ENCODE results near the gene ETFA. TPM values are rescaled to one million over a fixed set of nuclear protein-coding genes. Genes with fewer than 3 reads are reported as not detected.

Gene ETFA
- polyA plus RNA-seq, 2 of the 4 experiments (the other 2 are of a cell fraction) = 243 to 412 TPM

GRCh38 chr15:76174654-76175053 lies 136.6 kb downstream of the ETFA start (continued):
- TF ChIP-seq KDM5A (IDR thresholded peaks at IDR 0.05) = no peak
- no peak for TF ChIP-seq FOSL2 (IDR thresholded peaks at IDR 0.05)
- no peak for TF ChIP-seq FOSL2 (CRISPR knock-in tag; IDR thresholded peaks at IDR 0.05)
- TF ChIP-seq RFX5 (IDR thresholded peaks at IDR 0.05) = no peak
- TF ChIP-seq ELK1 (IDR thresholded peaks at IDR 0.05; ENCODE audit: low read depth, low read length) = no peak

- no peak for ATAC-seq
- no peak overlapping the region for H3K4me2 ChIP-seq
- DNase-seq (ENCODE audit: low read depth in 1 of 2, low spot score in 1 of 2) = no peak
- peaks cover 11% of the 10 kb centered on the region; the same call in 2 of the 3 replicates for H3K4me1 ChIP-seq
- H3K4me3 ChIP-seq = no peak overlapping the region
- no peaks in the 10 kb centered on the region for H3K9me3 ChIP-seq
- no peak overlapping the region for H3K27ac ChIP-seq
- no peak for FAIRE-seq
- TF ChIP-seq PBX3 (IDR thresholded peaks at IDR 0.05) (no peak), HEYL (CRISPR knock-in tag; IDR thresholded peaks at IDR 0.05) (no peak), FOXS1 (CRISPR knock-in tag; IDR thresholded peaks at IDR 0.05) (no peak), CBX8 (IDR thresholded peaks at IDR 0.05) (no peak), RNF2 (IDR thresholded peaks at IDR 0.05; ENCODE audit: borderline replicate concordance, low read depth) (no peak), TFCP2L1 (CRISPR knock-in tag; IDR thresholded peaks at IDR 0.05) (no peak), BHLHE40 (IDR thresholded peaks at IDR 0.05; ENCODE audit: low read depth, low read length) (no peak), CEBPB (IDR thresholded peaks at IDR 0.05) (no peak), GATA3 (IDR thresholded peaks at IDR 0.05; ENCODE audit: borderline replicate concordance) (no peak), POLR2A (IDR thresholded peaks at IDR 0.05; ENCODE audit: low read length) (no peak), NFE2L2 (conservative IDR thresholded peaks at IDR 0.05; ENCODE audit: low read length) (no peak), SREBF2 (IDR thresholded peaks at IDR 0.05) (no peak), POLR2AphosphoS2 (conservative IDR thresholded peaks at IDR 0.05; ENCODE audit: low read length) (no peak), KDM5A (IDR thresholded peaks at IDR 0.05) (no peak), JUN (IDR thresholded peaks at IDR 0.05) (no peak), MYC (IDR thresholded peaks at IDR 0.05; ENCODE audit: borderline replicate concordance, low read length) (no peak), RAD21 (conservative IDR thresholded peaks at IDR 0.05 in 1 of 2, IDR thresholded peaks at IDR 0.05 in 1 of 2) (no peak), EHF (CRISPR knock-in tag; IDR thresholded peaks at IDR 0.05) (no peak), MAZ (IDR thresholded peaks at IDR 0.05; ENCODE audit: borderline replicate concordance, low read depth, low read length) (no peak), RARB (CRISPR knock-in tag; IDR thresholded peaks at IDR 0.05) (no peak)
- WGBS (ENCODE audit: missing lambda C conversion rate) = 78% methylated on average over 8 of the region's 8 CpGs
- CTCF ChIA-PET = interaction anchor here (1.2 to 5.5 kb wide), 4 partner anchors 15 to 21 kb away, joined by 3 to 34 read pairs (median 4); no protein-coding TSS in a partner anchor
- POLR2A ChIA-PET = no interaction called here
These were observed 137.9 kb downstream of the ETFA start for GRCh38 chr15:76173317-76173834.

GRCh38 chr15:76172782-76173181 lies 138.5 kb downstream of the ETFA start:
- Histone ChIP-seq H3K27ac (no peak overlapping the region), H3K4me3 (no peak overlapping the region), H3K4me2 (no peak overlapping the region), H3K4me1 (peaks cover 6% of the 10 kb centered on the region; the same call in 2 of the 3 replicates), H3K9me3 (no peaks in the 10 kb centered on the region)
- ATAC-seq (no peak), DNase-seq (ENCODE audit: low read depth in 1 of 2, low spot score in 1 of 2) (no peak), FAIRE-seq (no peak)
- CTCF ChIA-PET = interaction anchor here (1.5 to 5.5 kb wide), 3 partner anchors 14 to 20 kb away, joined by 4 to 34 read pairs (median 4); no protein-coding TSS in a partner anchor
- 77% methylated on average over 16 of the region's 16 CpGs for WGBS (ENCODE audit: missing lambda C conversion rate)
- POLR2A ChIA-PET = no interaction called here
- TF ChIP-seq MAFK (IDR thresholded peaks at IDR 0.05; ENCODE audit: partially characterized antibody) (peak; percentile 45), HOXA7 (CRISPR knock-in tag; IDR thresholded peaks at IDR 0.05) (no peak)

Data from A549 (cell line).